Measurements from ENCODE around the gene AGA.

AGA gene

DNA sequence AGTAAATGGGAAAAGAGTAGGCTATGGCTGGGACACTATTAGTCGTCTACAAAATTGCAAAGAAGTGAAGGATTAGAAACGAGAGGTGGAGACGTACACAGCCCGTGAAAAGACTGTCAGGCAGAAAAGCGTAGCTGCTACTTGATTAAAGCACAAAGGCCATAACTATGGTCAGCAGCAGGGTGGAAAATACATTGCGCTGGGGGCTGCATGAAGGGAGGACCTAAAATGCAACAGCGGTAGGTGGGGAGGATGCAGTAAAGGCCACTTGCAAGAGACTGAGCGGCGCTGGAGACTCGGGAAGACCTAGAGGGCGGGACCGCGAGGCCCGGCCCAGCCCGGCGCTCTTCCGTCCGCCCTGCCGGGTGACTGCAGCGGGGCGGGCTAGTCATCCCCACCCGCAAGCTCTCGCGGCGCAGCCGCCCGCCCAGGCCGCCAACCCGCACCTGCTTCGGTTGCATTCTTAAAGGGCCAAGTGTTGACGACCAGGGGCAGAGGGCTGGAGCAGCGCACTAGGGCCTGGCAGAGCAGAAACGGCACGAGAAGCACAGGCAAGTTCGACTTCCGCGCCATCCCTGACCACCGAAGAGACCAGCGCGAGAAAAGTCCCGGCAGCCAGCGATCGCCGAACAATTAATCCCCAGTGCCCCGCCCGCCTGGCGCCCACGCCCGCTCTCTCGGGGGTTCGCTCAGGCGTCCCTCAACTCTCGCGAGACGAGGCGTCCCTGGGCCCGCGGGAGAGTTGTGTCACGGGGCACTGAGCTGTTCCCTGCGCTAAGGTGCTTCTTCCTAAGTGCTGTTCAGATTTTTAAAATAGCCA is at the start of gene AGA:
TSS of gene AGA (minus strand) at position 635 of the 820 bp plus-strand sequence. CDS start at position 573, 62 bp downstream.
- peak; percentile 91 to 96 for DNase-seq (ENCODE audit: low read depth in 2 of 2)

GRCh38 chr4:177492022-177492421 is 49.8 kb upstream of the AGA start:
- no peak for DNase-seq (ENCODE audit: low read depth in 2 of 2)

GRCh38 chr4:177490769-177491168 is 48.5 kb upstream of the AGA start:
- no peak for DNase-seq (ENCODE audit: low read depth in 2 of 2)

GRCh38 chr4:177489471-177490246 is 47.4 kb upstream of the AGA start:
- no peak for DNase-seq (ENCODE audit: low read depth in 2 of 2)

DNA sequence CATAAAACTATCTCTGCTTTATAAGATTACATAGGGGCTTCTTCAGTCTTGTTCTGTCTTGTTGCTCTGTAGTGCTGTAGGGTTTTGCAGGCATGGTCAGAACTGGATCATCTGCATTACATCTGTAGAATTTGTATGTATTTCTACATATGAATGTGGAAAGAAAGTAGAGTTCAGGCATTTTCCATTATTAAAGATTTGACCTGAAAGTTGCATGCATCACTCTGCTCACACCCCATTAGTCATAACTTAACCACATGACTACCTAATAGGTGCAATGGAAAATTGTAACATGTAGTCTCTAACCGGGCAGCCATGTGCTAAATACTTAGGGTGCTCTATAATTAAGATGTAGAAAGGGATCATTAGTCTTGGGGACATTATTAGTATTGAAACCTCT is 45.7 kb upstream of the AGA start:
- DNase-seq (ENCODE audit: low read depth in 2 of 2), result no peak

DNA sequence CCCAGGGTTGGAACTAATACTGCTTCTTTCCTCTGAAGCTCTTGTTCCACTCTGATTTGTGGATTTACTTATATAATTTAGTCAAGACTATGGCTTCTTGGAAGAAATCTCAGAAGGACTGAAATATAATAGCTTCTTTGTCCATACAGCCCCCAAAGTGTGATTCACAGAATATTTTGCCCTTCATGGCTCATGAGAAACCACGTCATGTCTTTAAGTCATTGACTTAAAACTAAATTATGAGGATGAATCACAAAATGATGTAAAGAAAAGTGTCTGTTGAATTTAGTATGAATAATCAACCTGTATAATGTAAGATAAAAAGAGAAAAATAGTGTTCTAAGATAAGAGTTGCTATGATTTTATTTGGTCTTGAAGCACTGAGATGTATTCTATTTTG is 43.3 kb upstream of the AGA start:
- no peak for DNase-seq (ENCODE audit: low read depth in 2 of 2)

DNA sequence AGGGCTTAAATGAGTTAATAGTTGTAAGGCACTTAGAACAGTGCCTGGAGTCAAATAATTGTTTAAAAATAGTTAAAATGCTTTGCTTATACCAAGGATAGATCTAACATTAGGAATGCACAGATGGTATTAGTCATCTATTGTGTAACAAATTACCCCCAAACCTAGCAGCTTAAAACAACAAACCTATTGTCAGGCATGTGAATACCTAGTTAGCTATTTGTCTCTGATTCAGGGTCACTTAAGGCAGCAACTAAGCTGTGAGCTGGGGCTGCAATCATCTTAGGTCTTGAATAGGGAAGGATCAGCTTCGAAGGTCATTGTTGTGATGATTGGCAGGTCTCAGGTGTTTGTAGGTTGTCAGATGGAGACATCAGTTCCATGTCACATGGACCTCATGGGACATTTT is 42.4 kb upstream of the AGA start:
- no peak for DNase-seq (ENCODE audit: low read depth in 2 of 2)

DNA sequence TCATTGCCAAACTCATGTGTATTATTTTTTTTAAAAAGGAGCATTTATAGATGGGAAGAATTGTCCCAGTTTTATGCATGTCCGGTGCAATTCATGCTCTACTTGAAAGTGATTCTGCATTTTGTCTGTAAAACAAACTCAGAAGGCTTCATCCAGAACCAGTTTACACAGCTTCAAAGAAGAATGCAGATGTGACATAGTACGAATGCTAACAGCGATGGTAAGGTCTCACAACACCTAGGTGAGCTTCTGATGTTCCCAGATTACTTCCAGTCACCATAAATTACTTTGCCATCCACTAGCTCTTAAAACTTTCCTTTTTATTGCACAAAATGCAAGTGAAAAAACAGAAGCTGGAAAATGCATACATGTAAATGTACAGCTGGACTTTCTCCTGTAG is 41.5 kb upstream of the AGA start:
- DNase-seq (ENCODE audit: low read depth in 2 of 2), result no peak

- DNase-seq (ENCODE audit: low read depth in 2 of 2), result no peak
Observed at GRCh38 chr4:177483271-177483670, 41.0 kb upstream of the AGA start.

DNA sequence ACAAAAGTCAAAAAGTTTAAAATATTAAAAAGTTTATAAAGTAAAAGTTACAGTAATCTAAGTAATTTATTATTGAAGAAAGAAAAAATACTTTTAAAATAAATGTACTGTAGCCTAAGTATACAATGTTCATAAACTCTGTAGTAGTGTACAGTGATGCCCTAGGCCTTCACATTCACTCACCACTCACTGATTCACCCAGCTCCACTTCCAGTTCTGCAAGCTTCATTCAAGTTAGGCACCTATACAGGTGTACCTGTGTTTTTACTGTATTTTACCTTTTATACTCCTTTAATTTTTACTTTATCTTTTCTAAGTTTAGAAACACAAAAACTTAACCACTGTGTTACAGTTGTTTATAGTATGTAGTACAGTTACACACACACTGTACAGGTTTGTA is 40.1 kb upstream of the AGA start:
- DNase-seq (ENCODE audit: low read depth in 2 of 2), result no peak

DNA sequence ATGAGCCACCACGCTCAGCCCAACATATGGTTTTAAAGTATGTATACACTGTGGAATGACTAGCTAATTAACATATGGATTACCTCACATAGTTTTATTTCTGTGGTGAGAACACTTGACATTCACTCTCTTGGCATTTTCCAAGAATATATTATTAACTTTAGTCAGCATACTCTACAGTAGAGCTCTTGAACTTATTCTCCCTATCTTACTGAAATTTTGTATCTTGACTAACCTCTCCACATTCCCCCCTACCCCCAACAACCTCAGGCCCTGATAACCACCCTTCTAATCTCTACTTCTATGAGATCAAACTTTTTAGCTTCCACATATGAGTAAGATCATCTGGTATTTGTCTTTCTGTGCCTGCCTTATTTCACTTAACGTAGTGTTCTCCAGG is 38.6 kb upstream of the AGA start:
- no peak for DNase-seq (ENCODE audit: low read depth in 2 of 2)

GRCh38 chr4:177479063-177479462 is 36.8 kb upstream of the AGA start:
- DNase-seq (ENCODE audit: low read depth in 2 of 2), result no peak

- no peak for DNase-seq (ENCODE audit: low read depth in 2 of 2)
Observed at GRCh38 chr4:177478496-177478895, 36.3 kb upstream of the AGA start.

DNA sequence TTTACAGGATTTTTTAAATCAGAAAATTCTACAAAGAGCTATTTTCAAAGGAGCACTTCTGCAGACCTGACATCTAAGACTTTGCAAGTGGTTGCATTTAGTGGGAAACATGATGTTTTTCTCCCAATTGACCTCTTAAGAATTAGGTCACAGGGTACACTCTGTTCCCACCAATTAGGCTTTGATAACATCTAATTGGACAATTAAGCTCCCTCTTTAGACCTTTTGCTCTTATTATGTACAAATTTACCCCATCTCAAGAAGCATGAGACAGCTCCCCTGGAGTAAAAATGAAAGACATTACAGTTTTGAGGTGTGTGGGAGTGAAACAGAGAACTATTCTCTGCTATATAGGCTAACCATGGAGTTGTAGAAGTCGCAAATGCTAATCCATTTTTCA is 31.8 kb upstream of the AGA start:
- no peak for DNase-seq (ENCODE audit: low read depth in 2 of 2)

GRCh38 chr4:177464026-177464425 is 21.8 kb upstream of the AGA start:
- DNase-seq (ENCODE audit: low read depth in 2 of 2), result no peak

DNA sequence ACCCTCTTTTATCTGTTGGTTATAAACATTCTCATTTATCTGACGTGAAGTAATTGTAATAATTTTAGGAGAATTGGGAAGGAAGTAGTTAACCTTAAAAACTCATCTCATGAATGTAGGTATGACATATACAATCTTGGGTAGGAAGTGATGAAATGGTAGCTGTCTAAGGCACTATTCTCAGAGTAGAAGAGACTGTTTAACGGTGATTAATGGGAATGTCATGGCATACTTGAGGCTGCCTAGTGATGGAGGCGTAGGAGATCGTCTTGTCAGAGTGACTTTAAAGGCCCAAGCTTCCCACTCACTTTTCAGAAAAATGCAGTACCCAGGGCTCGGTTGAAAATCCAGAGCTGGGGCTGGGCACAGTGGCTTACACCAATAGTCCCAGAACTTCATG is 19.4 kb upstream of the AGA start:
- DNase-seq (ENCODE audit: low read depth in 2 of 2), result no peak

GRCh38 chr4:177460460-177460859 is 18.2 kb upstream of the AGA start:
- no peak for DNase-seq (ENCODE audit: low read depth in 2 of 2)

- DNase-seq (ENCODE audit: low read depth in 2 of 2), result no peak
Observed at GRCh38 chr4:177455561-177455970, 13.3 kb upstream of the AGA start.

DNA sequence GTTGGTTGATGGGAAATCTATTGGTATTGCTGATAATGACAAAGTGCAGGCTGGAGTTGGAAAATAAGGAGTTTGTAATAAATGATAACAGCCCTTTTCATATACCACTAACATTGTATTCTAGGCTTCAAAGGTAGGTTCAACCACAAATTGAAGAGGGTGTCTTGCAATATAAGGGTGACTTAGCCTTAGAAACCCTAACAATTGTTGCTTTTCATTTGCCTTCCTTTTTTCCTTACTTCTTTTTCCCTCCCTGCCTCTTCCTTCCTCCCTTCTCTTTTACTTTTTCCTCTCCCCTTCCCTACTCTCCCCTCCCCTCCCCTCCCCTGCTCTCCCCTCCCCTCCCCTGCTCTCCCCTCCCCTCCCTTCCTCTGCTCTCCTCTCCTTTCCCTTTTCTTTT is 10.9 kb upstream of the AGA start:
- DNase-seq (ENCODE audit: low read depth in 2 of 2), result no peak

DNA sequence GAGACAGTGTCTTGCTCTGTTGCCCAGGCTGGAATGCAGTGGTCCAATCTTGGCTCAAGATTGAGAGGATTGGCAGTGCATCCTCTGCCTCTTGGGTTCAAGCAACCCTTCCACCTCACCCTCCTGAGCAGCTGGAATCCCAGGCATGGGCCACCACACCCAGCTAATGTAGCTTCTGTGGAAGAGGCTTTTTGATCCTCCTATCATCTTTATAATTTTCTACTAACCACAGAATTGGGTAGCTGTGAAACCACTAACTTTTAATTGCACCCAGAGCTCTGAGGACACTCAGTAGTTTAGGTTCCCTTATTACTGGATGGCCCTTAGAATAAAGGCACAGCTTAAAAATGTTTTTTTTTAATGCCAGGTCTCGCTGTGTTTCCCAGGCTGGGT is 8.9 kb upstream of the AGA start:
- no peak for DNase-seq (ENCODE audit: low read depth in 2 of 2)

DNA sequence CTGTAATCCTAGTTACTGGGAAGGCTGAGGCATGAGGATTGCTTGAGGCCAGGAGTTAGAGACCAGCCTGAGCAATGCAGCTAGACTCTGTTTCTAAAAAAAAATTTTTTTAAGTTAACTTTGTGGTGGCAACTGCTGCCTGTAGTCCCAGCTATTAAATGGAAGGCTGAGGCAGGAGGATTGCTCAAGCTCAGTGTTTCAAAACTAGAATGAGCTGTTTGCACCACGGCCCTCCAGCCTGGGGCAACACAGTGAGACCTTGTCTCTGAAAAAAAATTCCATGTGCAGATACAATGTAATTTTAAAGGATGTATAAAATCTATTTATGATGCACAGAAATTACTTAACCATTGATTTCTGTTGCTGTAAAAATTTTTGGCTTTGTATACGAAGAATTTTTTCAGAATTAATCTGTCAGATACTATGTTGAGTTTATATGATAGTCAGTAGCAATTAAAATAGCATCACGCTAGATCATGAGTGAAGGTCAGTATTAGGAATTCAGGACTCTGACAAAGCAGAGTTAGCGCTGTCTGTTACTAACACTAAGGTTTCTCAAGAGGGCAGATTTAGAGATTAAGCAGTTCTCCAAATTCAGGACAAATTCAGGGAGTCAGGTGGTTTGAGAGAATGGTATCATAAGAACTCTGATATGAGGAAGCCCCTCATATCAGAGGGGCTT is 8.3 kb upstream of the AGA start:
- DNase-seq (ENCODE audit: low read depth in 2 of 2), result no peak

GRCh38 chr4:177448850-177449249 is 6.6 kb upstream of the AGA start:
- DNase-seq (ENCODE audit: low read depth in 2 of 2), result no peak

All from stimulated activated CD4-positive, alpha-beta T cell treated with anti-CD3 and anti-CD28 coated beads, Interleukin-4, amount 100 ng/mL, for 48 hours (primary cell).